Kidney (tissue), 14 donors: ENCODE results near the gene SPON1. TPM values are rescaled to one million over a fixed set of nuclear protein-coding genes. Genes with fewer than 3 reads are reported as not detected.

Experiments
- DNase-seq, 5 donors: peaks; one replicate each; pipeline ENCODE4 v3.0.0-alpha.2; 2013 to 2020
- FAIRE-seq: peaks from 2 replicates; lab custom pipeline; 2012; peaks lifted over from hg19 to GRCh38; lab: Jason Lieb, UNC
- H3K27ac ChIP-seq, 2 donors: one replicate each; pipeline ENCODE4 v1.7.0; 2013; ENCODE audit warnings: low read depth in 2 of 2, low read length in 2 of 2, inconsistent platforms in 1 of 2
- H3K27me3 ChIP-seq: one replicate; pipeline ENCODE4 v1.7.1; 2013; ENCODE audit warnings: low read length, inconsistent platforms; ENCODE audit not compliant: control insufficient read depth, insufficient read depth
- H3K36me3 ChIP-seq, 3 donors: one replicate each; pipeline versions ENCODE4 v1.7.0 to v1.7.1; 2013; ENCODE audit warnings: low read length in 3 of 3, control low read depth in 1 of 3, inconsistent platforms in 1 of 3; ENCODE audit not compliant: insufficient read depth in 3 of 3, control insufficient read depth in 2 of 3
- H3K4me1 ChIP-seq, 3 donors: one replicate each; pipeline versions ENCODE4 v1.7.0 to v1.7.1; 2013; ENCODE audit warnings: low read length in 3 of 3, inconsistent platforms in 1 of 3, low read depth in 1 of 3; ENCODE audit not compliant: control insufficient read depth in 2 of 3, insufficient read depth in 2 of 3
- H3K4me3 ChIP-seq, 3 donors: one replicate each; pipeline versions ENCODE4 v1.7.0 to v1.8.1; 2013; ENCODE audit warnings: low read length in 3 of 3, control low read depth in 1 of 3, inconsistent platforms in 1 of 3
- H3K9ac ChIP-seq, 3 donors: one replicate each; pipeline versions ENCODE4 v1.7.0 to v1.7.1; 2013; ENCODE audit warnings: low read length in 3 of 3, control low read depth in 1 of 3, inconsistent platforms in 1 of 3
- H3K9me3 ChIP-seq, 3 donors: one replicate each; pipeline versions ENCODE4 v1.7.0 to v1.7.1; 2013; ENCODE audit warnings: low read length in 3 of 3, control low read depth in 1 of 3, inconsistent platforms in 1 of 3; ENCODE audit not compliant: control insufficient read depth in 2 of 3, insufficient read depth in 1 of 3
- intact Hi-C: fragments of 100-400 bp; cut with DNase I; formaldehyde crosslinking; loops from one replicate; pipeline ENCODE4 v1.11.1; 2022
- polyA plus RNA-seq: library from polyadenylated mRNA; stranded (reverse); fragments of 350-450 nt; fragmentation: Illumina TruSeq; extraction: RNeasy Lipid Tissue Mini Kit (QIAGEN cat#74804); gene quantifications from one replicate; pipeline ENCODE4 v1.2.3, GENCODE V29; 2014; ENCODE audit warnings: low read depth, low replicate concordance; ENCODE audit not compliant: insufficient read depth
- total RNA-seq: library from RNA; stranded (reverse); fragmentation: NEBNext Ultra II Directional; extraction: Animal tissue kit (Norgen Biotek cat#: 25700); gene quantifications from one replicate; pipeline ENCODE4 v1.2.1, GENCODE V29; 2021
- TF ChIP-seq, protein P1 (sequence below): IDR thresholded peaks from 3 replicates; pipeline ENCODE4 v1.5.1; 2012; ENCODE audit warnings: mild to moderate bottlenecking, moderate library complexity, borderline replicate concordance; ENCODE audit not compliant: insufficient read depth; ENCODE audit errors: extremely low read depth
- donor health status: control.
- donor health status: control.
- donor health status: control.
- donor health status: control.
- donor health status: control.
- donor health status: DM: yes; HTN: yes; CAD: no.
- donor health status: Normal renal cell carcinoma (clear cell type).

The SPON1 gene
- total and polyA plus RNA-seq, 2 donors from 2014 or later = 3.8 to 77.9 TPM

DNA sequence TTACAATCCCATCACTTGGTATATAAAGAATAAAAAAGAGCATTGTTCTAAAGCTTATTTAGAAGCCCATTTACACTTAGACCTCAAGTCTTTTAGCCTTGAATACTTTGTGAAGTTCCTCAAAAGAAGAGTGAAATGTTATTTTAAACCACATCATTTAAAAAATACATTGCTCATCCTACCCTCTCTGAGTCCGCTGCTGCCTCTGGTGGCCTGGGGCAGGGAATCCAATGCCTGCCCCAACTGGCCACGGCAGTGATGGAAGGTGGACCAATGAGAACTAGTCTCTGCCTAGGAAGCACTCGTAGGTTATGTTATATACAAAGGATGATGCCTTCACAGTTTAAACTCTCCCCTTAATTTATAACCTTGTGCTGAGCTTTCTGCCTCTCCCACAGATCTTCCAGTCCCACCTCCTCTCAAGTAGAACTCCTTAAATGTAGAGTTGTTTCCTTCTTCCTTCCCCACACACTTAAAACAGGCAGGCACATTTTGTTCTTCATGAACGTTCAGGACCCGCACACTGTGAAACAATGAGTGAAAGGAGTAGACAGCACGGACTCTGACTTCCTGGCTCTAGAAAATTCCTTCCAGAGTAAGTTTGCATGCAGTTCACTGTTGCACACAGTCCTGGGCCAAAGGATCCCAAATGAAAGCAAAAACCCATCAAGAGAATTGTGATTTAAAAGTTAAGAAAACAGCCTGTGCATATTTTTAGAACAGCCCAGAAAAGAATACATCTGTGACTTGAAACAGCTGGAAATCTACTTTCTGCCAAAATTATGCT lies 228.7 kb downstream of the SPON1 start:
- Histone ChIP-seq H3K4me1 (peaks cover 0 to 1% (median 0%) of the 10 kb centered on the region in 3 donors), H3K27ac (peak overlapping the region in 1 of 2 donors; percentile 74), H3K9ac (no peak overlapping the region), H3K27me3 (no peaks in the 10 kb centered on the region), H3K9me3 (no peaks in the 10 kb centered on the region), H3K4me3 (no peak overlapping the region), H3K36me3 (no peaks in the 10 kb centered on the region)
- intact Hi-C loops = no loop called here
- DNase-seq (peak in 3 of 5 donors; percentile 40 to 78 (median 53)), FAIRE-seq (no peak)
- TF ChIP-seq, protein P1, sequence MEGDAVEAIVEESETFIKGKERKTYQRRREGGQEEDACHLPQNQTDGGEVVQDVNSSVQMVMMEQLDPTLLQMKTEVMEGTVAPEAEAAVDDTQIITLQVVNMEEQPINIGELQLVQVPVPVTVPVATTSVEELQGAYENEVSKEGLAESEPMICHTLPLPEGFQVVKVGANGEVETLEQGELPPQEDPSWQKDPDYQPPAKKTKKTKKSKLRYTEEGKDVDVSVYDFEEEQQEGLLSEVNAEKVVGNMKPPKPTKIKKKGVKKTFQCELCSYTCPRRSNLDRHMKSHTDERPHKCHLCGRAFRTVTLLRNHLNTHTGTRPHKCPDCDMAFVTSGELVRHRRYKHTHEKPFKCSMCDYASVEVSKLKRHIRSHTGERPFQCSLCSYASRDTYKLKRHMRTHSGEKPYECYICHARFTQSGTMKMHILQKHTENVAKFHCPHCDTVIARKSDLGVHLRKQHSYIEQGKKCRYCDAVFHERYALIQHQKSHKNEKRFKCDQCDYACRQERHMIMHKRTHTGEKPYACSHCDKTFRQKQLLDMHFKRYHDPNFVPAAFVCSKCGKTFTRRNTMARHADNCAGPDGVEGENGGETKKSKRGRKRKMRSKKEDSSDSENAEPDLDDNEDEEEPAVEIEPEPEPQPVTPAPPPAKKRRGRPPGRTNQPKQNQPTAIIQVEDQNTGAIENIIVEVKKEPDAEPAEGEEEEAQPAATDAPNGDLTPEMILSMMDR = no peak

DNA sequence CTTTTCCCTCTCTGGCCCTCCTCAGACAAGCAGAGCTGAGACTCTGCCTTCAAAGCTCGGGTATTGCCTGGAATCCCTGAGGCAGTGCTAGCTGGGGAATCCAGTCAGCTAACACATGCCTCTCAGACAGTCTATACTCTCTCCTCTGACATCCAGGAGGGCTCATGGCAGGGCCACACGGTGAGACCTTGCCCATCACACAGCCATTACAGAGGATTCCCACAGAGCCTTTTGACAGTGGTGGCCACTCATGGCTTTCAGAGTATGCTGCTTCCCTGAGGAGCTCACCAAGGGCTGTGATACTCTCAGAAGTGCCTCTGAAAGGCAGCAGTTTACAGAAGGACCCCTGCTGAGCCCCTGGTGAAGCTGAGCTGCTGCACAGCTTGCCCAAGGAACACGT lies 231.1 kb downstream of the SPON1 start:
- Histone ChIP-seq H3K27me3 (no peaks in the 10 kb centered on the region), H3K9ac (no peak overlapping the region), H3K4me1 (no peaks in the 10 kb centered on the region), H3K27ac (no peak overlapping the region), H3K4me3 (no peak overlapping the region), H3K9me3 (no peaks in the 10 kb centered on the region), H3K36me3 (no peaks in the 10 kb centered on the region)
- FAIRE-seq (no peak), DNase-seq (no peak)
- TF ChIP-seq, protein P1 = no peak
- intact Hi-C loops = no loop called here

DNA sequence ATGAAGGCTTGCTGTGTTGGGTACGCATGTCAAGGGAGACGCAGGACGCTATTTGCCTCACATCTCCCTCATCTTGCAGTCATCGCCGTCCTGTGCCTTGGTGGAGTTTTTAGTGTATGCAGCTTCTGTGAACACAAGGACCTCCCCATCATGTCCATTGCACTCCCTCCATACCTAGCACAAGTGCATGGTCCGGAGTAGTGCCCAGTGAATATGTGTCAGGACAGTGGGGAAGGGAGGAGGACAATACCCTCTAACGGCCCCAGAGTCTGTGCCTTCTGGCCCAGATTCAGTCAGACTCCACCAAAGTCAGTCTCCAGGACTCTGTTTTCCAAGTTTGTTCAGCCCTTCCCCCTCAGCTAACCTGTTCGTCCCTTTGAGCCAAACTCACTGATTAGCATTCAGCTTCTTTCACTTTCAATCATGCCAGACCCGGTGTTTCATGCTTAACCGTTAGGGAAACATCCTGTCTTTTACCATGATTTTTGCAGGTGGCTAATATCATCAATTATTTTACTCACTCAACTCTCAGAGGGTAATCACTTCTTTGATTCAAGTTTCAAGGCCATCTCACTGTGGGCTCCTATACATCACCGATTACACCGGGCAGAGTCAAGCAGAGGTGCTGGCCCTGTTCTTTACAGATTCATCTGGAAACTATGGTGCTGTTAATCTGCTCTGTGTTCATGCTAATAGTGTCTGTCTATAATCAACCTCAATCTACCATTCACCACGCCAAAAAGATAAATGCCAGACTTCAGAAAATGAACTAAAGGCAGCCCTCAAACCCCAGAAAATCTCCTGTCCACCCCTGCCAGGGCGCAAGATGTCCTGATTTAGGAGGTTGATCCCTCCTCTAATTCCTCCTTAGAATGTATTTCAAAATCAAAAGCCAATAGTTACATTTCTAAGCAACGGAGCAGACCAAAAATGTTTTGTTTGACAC lies 240.0 kb downstream of the SPON1 start:
- H3K27ac ChIP-seq = no peak overlapping the region
- no peak overlapping the region for H3K9ac ChIP-seq
- H3K27me3 ChIP-seq = no peaks in the 10 kb centered on the region
- TF ChIP-seq, protein P1 = no peak
- H3K36me3 ChIP-seq = no peaks in the 10 kb centered on the region
- FAIRE-seq (no peak), DNase-seq (no peak)
- H3K4me3 ChIP-seq = no peak overlapping the region
- no peaks in the 10 kb centered on the region for H3K4me1 ChIP-seq
- no peaks in the 10 kb centered on the region for H3K9me3 ChIP-seq
- intact Hi-C loops = no loop called here
